Neural cell (in vitro differentiated cells): ENCODE results near the gene IQCN. TPM values are rescaled to one million over a fixed set of nuclear protein-coding genes. Genes with fewer than 3 reads are reported as not detected.

ENCODE experiments used
- H2AFZ ChIP-seq: fragments of 200-600, 300-800 bp; sonication (generic), shearing (Covaris generic); 2 replicates; pipeline ENCODE4 v1.6.0; 2014; ENCODE audit warnings: low read depth, mild to moderate bottlenecking, antibody characterized with exemption, low read length, moderate library complexity
- H3F3A ChIP-seq: fragments of 200-600 bp; shearing (Covaris generic); 2 replicates; pipeline ENCODE4 v1.6.1; 2016; ENCODE audit warnings: mild to moderate bottlenecking, moderate library complexity, mixed read lengths, antibody characterized with exemption, low read length; ENCODE audit not compliant: insufficient read depth, poor library complexity, severe bottlenecking
- H3K27ac ChIP-seq: fragments of 200-600, 300-800 bp; sonication (generic), shearing (Covaris generic); 2 replicates; pipeline ENCODE4 v1.5.1; 2014; ENCODE audit warnings: mild to moderate bottlenecking, low read length, moderate library complexity
- H3K27me3 ChIP-seq: fragments of 300-800, 200-600 bp; sonication (generic), shearing (Covaris generic); 2 replicates; pipeline ENCODE4 v1.6.0; 2014; ENCODE audit warnings: mild to moderate bottlenecking, low read depth, low read length, moderate library complexity; ENCODE audit not compliant: insufficient read depth
- H3K36me3 ChIP-seq: fragments of 300-800, 200-600 bp; sonication (generic), shearing (Covaris generic); 2 replicates; pipeline ENCODE4 v1.5.1; 2014; ENCODE audit warnings: mild to moderate bottlenecking, antibody characterized with exemption, low read length, moderate library complexity; ENCODE audit not compliant: insufficient read depth
- H3K4me2 ChIP-seq: fragments of 300-800, 200-600 bp; sonication (generic), shearing (Covaris generic); 2 replicates; pipeline ENCODE4 v1.6.0; 2014; ENCODE audit warnings: mild to moderate bottlenecking, low read length
- H3K4me3 ChIP-seq: fragments of 300-800, 200-600 bp; sonication (generic), shearing (Covaris generic); 2 replicates; pipeline ENCODE4 v1.5.1; 2014; ENCODE audit warnings: mild to moderate bottlenecking, low read length, moderate library complexity
- H3K79me2 ChIP-seq: fragments of 200-600 bp; shearing (Covaris generic); replicated peaks from 2 replicates; pipeline ENCODE4 v1.6.0; 2014; ENCODE audit warnings: mild to moderate bottlenecking, low read length, moderate library complexity; ENCODE audit not compliant: insufficient read depth
- H3K9ac ChIP-seq: fragments of 300-800, 200-600 bp; sonication (generic), shearing (Covaris generic); 2 replicates; pipeline ENCODE4 v1.6.1; 2016; ENCODE audit warnings: mild to moderate bottlenecking, low read length, mixed read lengths
- H3K9me2 ChIP-seq: fragments of 200-600 bp; shearing (Covaris generic); 2 replicates; pipeline ENCODE4 v1.6.1; 2016; ENCODE audit warnings: mild to moderate bottlenecking, low read length, mixed read lengths; ENCODE audit not compliant: insufficient read depth
- H3K9me3 ChIP-seq: fragments of 200-600, 300-800 bp; sonication (generic), shearing (Covaris generic); 2 replicates; pipeline ENCODE4 v1.6.1; 2016; ENCODE audit warnings: mild to moderate bottlenecking, mixed run types, low read length, moderate library complexity, mixed read lengths
- H4K20me1 ChIP-seq: fragments of 200-600 bp; shearing (Covaris generic); 2 replicates; pipeline ENCODE4 v1.6.1; 2016; ENCODE audit warnings: mild to moderate bottlenecking, mixed run types; ENCODE audit not compliant: insufficient read depth
- CTCF ChIP-seq: fragments of 450-650 bp; IDR thresholded peaks from 2 replicates; pipeline ENCODE4 v1.5.1; 2014; ENCODE audit warnings: antibody characterized with exemption, mild to moderate bottlenecking, moderate library complexity; ENCODE audit not compliant: poor library complexity, severe bottlenecking
- EZH2 ChIP-seq: fragments of 200-600, 300-800 bp; shearing (Covaris generic), sonication (generic); IDR thresholded peaks from 2 replicates; pipeline ENCODE4 v1.6.1; 2014; ENCODE audit warnings: antibody characterized with exemption, low read length, borderline replicate concordance, mild to moderate bottlenecking; ENCODE audit not compliant: insufficient read depth, poor library complexity, severe bottlenecking
- MXI1 ChIP-seq: fragments of 450-650 bp; conservative IDR thresholded peaks from 2 replicates; pipeline ENCODE4 v1.6.1; 2014; ENCODE audit warnings: antibody characterized with exemption, mild to moderate bottlenecking; ENCODE audit not compliant: poor library complexity, severe bottlenecking
- POLR2AphosphoS5 ChIP-seq: IDR thresholded peaks from 2 replicates; pipeline ENCODE4 v1.6.1; 2012
- RAD21 ChIP-seq: fragments of 450-650 bp; conservative IDR thresholded peaks from 2 replicates; pipeline ENCODE4 v1.6.1; 2014; ENCODE audit warnings: antibody characterized with exemption, mild to moderate bottlenecking, moderate library complexity
- REST ChIP-seq: IDR thresholded peaks from 2 replicates; pipeline ENCODE4 v1.6.1; 2012; ENCODE audit warnings: borderline replicate concordance
- SMC3 ChIP-seq: fragments of 450-650 bp; conservative IDR thresholded peaks from 2 replicates; pipeline ENCODE4 v1.6.1; 2014; ENCODE audit warnings: antibody characterized with exemption, mild to moderate bottlenecking, moderate library complexity; ENCODE audit not compliant: poor library complexity
- TAF1 ChIP-seq: IDR thresholded peaks from 2 replicates; pipeline ENCODE4 v1.6.1; 2012; ENCODE audit warnings: low read depth
- polyA plus RNA-seq: library from polyadenylated mRNA; depleted of rRNA; stranded (reverse); fragments of >200 nt; gene quantifications from 2 replicates; pipeline ENCODE4 v1.2.3, GENCODE V29; 2014

IQCN gene
- polyA plus RNA-seq, 1 donor from 2014 or later: 2.5 TPM

GRCh38 chr19:18219911-18220631, 54.2 kb downstream of the IQCN start:
- no peak for TF ChIP-seq EZH2
- no peak for TF ChIP-seq CTCF
- H3K9me3 ChIP-seq: no peaks in the 10 kb centered on the region
- no peaks in the 10 kb centered on the region for H3K9me2 ChIP-seq
- no peak overlapping the region for H3K4me2 ChIP-seq
- no peaks in the 10 kb centered on the region for H3F3A ChIP-seq
- H3K9ac ChIP-seq: no peak overlapping the region
- no peak overlapping the region for H2AFZ ChIP-seq
- no peaks in the 10 kb centered on the region for H3K36me3 ChIP-seq
- H3K4me3 ChIP-seq: no peak overlapping the region
- no peaks in the 10 kb centered on the region for H3K79me2 ChIP-seq
- H4K20me1 ChIP-seq: no peaks in the 10 kb centered on the region
- H3K27ac ChIP-seq: no peak overlapping the region
- peaks cover 18% of the 10 kb centered on the region for H3K27me3 ChIP-seq

- Histone ChIP-seq H4K20me1 (no peaks in the 10 kb centered on the region), H3K27ac (no peak overlapping the region), H3K27me3 (peaks cover 5% of the 10 kb centered on the region), H3K4me2 (no peak overlapping the region), H3K36me3 (no peaks in the 10 kb centered on the region), H3F3A (no peaks in the 10 kb centered on the region), H3K79me2 (no peaks in the 10 kb centered on the region), H3K9me3 (no peaks in the 10 kb centered on the region), H3K4me3 (no peak overlapping the region), H3K9me2 (no peaks in the 10 kb centered on the region), H3K9ac (no peak overlapping the region), H2AFZ (no peak overlapping the region)
- TF ChIP-seq REST (no peak), POLR2AphosphoS5 (no peak), MXI1 (no peak), TAF1 (no peak), CTCF (no peak), RAD21 (no peak), SMC3 (no peak), EZH2 (no peak)
Observed at GRCh38 chr19:18218600-18218999, 55.7 kb downstream of the IQCN start.
